Smooth muscle cell (in vitro differentiated cells): ENCODE results near the gene KDM8. TPM values are rescaled to one million over a fixed set of nuclear protein-coding genes. Genes with fewer than 3 reads are reported as not detected.

ENCODE experiments used
- DNase-seq: peaks from one replicate; lab custom pipeline; 2025; ENCODE audit not compliant: unreplicated experiment; lab: John Stamatoyannopoulos, UW
- H2AFZ ChIP-seq: fragments of 200-600 bp; sonication (generic); 2 replicates; pipeline ENCODE4 v1.6.0; 2016; ENCODE audit warnings: antibody characterized with exemption, low read depth, mild to moderate bottlenecking
- H3F3A ChIP-seq: fragments of 200-600 bp; sonication (generic); 2 replicates; pipeline ENCODE4 v1.6.0; 2017; ENCODE audit warnings: antibody characterized with exemption, low read depth
- H3K27ac ChIP-seq: fragments of 200-600 bp; sonication (generic); 2 replicates; pipeline ENCODE4 v1.5.1; 2016; ENCODE audit warnings: low read depth, mild to moderate bottlenecking
- H3K27me3 ChIP-seq: fragments of 200-600 bp; sonication (generic); 2 replicates; pipeline ENCODE4 v1.6.1; 2016; ENCODE audit warnings: low read depth, mild to moderate bottlenecking
- H3K36me3 ChIP-seq: fragments of 200-600 bp; sonication (generic); 2 replicates; pipeline ENCODE4 v1.5.1; 2016; ENCODE audit warnings: low read depth
- H3K4me1 ChIP-seq: fragments of 200-600 bp; sonication (generic); 2 replicates; pipeline ENCODE4 v1.5.1; 2016; ENCODE audit warnings: low read depth
- H3K4me2 ChIP-seq: fragments of 200-600 bp; sonication (generic); 2 replicates; pipeline ENCODE4 v1.6.0; 2016; ENCODE audit warnings: mild to moderate bottlenecking
- H3K4me3 ChIP-seq: fragments of 200-600 bp; sonication (generic); 2 replicates; pipeline ENCODE4 v1.5.1; 2016; ENCODE audit warnings: mild to moderate bottlenecking
- H3K79me2 ChIP-seq: fragments of 200-600 bp; sonication (generic); 2 replicates; pipeline ENCODE4 v1.6.0; 2016; ENCODE audit warnings: low read depth, mild to moderate bottlenecking
- H3K9ac ChIP-seq: fragments of 200-600 bp; sonication (generic); 2 replicates; pipeline ENCODE4 v1.6.0; 2016; ENCODE audit warnings: low read depth
- H3K9me3 ChIP-seq: fragments of 200-600 bp; sonication (generic); replicated peaks from 2 replicates; pipeline ENCODE4 v1.5.1; 2016; ENCODE audit warnings: low read depth
- H4K20me1 ChIP-seq: fragments of 200-600 bp; sonication (generic); 2 replicates; pipeline ENCODE4 v1.6.0; 2016; ENCODE audit warnings: low read depth
- WGBS: methylation state at CpG from one replicate; pipeline ENCODE4 v1.1.7; 2016; ENCODE audit warnings: low lambda C conversion rate; 5-methylcytosine and 5-hydroxymethylcytosine counted together
- polyA plus RNA-seq: library from polyadenylated mRNA; unstranded; fragments of >200 nt; fragmentation: Nextera tagmentation; extraction: Ambion mirVana; gene quantifications from 2 replicates; pipeline ENCODE4 v1.2.1, GENCODE V29; 2016
- total RNA-seq: library from RNA; depleted of rRNA; stranded (reverse); fragments of >200 nt; gene quantifications from 2 replicates; pipeline ENCODE4 v1.2.3, GENCODE V29; 2014
- TF ChIP-seq, protein P1 (sequence below): fragments of 200-600 bp; sonication (generic); IDR thresholded peaks from 2 replicates; pipeline ENCODE4 v1.5.1; 2017; ENCODE audit warnings: borderline replicate concordance, mild to moderate bottlenecking, antibody characterized with exemption; ENCODE audit not compliant: insufficient read depth, poor library complexity, severe bottlenecking

The KDM8 gene
- total and polyA plus RNA-seq, 2 experiments from 2014 or later, result 0.81 to 3.5 TPM

- TF ChIP-seq, protein P1, sequence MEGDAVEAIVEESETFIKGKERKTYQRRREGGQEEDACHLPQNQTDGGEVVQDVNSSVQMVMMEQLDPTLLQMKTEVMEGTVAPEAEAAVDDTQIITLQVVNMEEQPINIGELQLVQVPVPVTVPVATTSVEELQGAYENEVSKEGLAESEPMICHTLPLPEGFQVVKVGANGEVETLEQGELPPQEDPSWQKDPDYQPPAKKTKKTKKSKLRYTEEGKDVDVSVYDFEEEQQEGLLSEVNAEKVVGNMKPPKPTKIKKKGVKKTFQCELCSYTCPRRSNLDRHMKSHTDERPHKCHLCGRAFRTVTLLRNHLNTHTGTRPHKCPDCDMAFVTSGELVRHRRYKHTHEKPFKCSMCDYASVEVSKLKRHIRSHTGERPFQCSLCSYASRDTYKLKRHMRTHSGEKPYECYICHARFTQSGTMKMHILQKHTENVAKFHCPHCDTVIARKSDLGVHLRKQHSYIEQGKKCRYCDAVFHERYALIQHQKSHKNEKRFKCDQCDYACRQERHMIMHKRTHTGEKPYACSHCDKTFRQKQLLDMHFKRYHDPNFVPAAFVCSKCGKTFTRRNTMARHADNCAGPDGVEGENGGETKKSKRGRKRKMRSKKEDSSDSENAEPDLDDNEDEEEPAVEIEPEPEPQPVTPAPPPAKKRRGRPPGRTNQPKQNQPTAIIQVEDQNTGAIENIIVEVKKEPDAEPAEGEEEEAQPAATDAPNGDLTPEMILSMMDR, result no peak
- no peaks in the 10 kb centered on the region for H3K4me1 ChIP-seq
- H3K9me3 ChIP-seq, result no peaks in the 10 kb centered on the region
- no peak overlapping the region for H2AFZ ChIP-seq
- peak overlapping the region; percentile 51 for H3K4me2 ChIP-seq
- peak; percentile 53 for DNase-seq
- peak overlapping the region; percentile 49 for H3K27ac ChIP-seq
- no peaks in the 10 kb centered on the region for H4K20me1 ChIP-seq
- H3K79me2 ChIP-seq, result no peaks in the 10 kb centered on the region
- no peak overlapping the region for H3K4me3 ChIP-seq
- no peaks in the 10 kb centered on the region for H3K27me3 ChIP-seq
- no peaks in the 10 kb centered on the region for H3K36me3 ChIP-seq
- 56% methylated on average over 30 of the region's 30 CpGs for WGBS
- peak overlapping the region; percentile 34 for H3K9ac ChIP-seq
- H3F3A ChIP-seq, result no peaks in the 10 kb centered on the region
Measured at GRCh38 chr16:27222249-27223225, 19.2 kb downstream of the KDM8 start.

GRCh38 chr16:27223226-27223610 lies 19.9 kb downstream of the KDM8 start:
- Histone ChIP-seq H3K27ac (no peak overlapping the region), H4K20me1 (no peaks in the 10 kb centered on the region), H3K79me2 (no peaks in the 10 kb centered on the region), H3K9ac (no peak overlapping the region), H2AFZ (no peak overlapping the region), H3K4me1 (no peaks in the 10 kb centered on the region), H3K27me3 (no peaks in the 10 kb centered on the region), H3K9me3 (no peaks in the 10 kb centered on the region), H3K36me3 (no peaks in the 10 kb centered on the region), H3K4me3 (no peak overlapping the region), H3F3A (no peaks in the 10 kb centered on the region), H3K4me2 (peak overlapping the region; percentile 51)
- TF ChIP-seq, protein P1, result no peak
- DNase-seq, result no peak
- 89% methylated on average over 8 of the region's 8 CpGs for WGBS

- Histone ChIP-seq H3K9me3 (no peaks in the 10 kb centered on the region), H3K79me2 (no peaks in the 10 kb centered on the region), H3K27me3 (no peaks in the 10 kb centered on the region), H2AFZ (no peak overlapping the region), H3K4me2 (no peak overlapping the region), H3K36me3 (no peaks in the 10 kb centered on the region), H3K4me3 (no peak overlapping the region), H3K9ac (no peak overlapping the region), H3K4me1 (no peaks in the 10 kb centered on the region), H3K27ac (no peak overlapping the region), H3F3A (no peaks in the 10 kb centered on the region), H4K20me1 (no peaks in the 10 kb centered on the region)
- WGBS, result 93% methylated on average over 6 of the region's 6 CpGs
- TF ChIP-seq, protein P1, result no peak
- DNase-seq, result no peak
Measured at GRCh38 chr16:27223701-27224100, 20.4 kb downstream of the KDM8 start.
